Suprapubic skin (tissue), 4 donors: ENCODE measurements around the gene MINDY4.

Experiments
- CTCF ChIP-seq, 2 donors: fragments of 200-600 bp in 1 of 2; fragments of 450-650 bp in 1 of 2; sonication (generic) in 1 of 2; IDR thresholded peaks; one replicate each; pipeline ENCODE4 v1.5.1; 2016 to 2019; ENCODE audit warnings: antibody characterized with exemption in 2 of 2, mild to moderate bottlenecking in 1 of 2, moderate library complexity in 1 of 2
- POLR2A ChIP-seq, 2 donors: fragments of 450-650 bp; IDR thresholded peaks; one replicate each; pipeline ENCODE4 v1.6.1; 2017; ENCODE audit warnings: antibody characterized with exemption in 2 of 2, mild to moderate bottlenecking in 2 of 2, moderate library complexity in 2 of 2
- POLR2AphosphoS5 ChIP-seq, 3 donors: sonication (generic); formaldehyde crosslinking; IDR thresholded peaks; one replicate each; pipeline ENCODE4 v1.6.1; 2017; ENCODE audit warnings: antibody characterized with exemption in 3 of 3

- TF ChIP-seq POLR2AphosphoS5 (IDR thresholded peaks at IDR 0.05) (no peak), CTCF (IDR thresholded peaks at IDR 0.05) (no peak), POLR2A (IDR thresholded peaks at IDR 0.05) (no peak)
These were observed 10.6 kb upstream of the MINDY4 start for GRCh38 chr7:30760514-30761213.
